Adrenal gland (tissue), 12 donors: Measurements from ENCODE around the gene SUPT4H1. TPM values are rescaled to one million over a fixed set of nuclear protein-coding genes. Genes with fewer than 3 reads are reported as not detected.

Experiments
- DNase-seq, 7 donors: peaks; one replicate each; pipeline ENCODE4 v3.0.0-alpha.2; 2019 to 2020
- H3K27ac ChIP-seq, 5 donors: fragments of 200-600 bp; sonication (generic) in 4 of 5; 1 replicate in 3 of 5; 2 replicates in 2 of 5; pipeline versions ENCODE4 v1.5.1 to v1.8.0; 2016 to 2020; ENCODE audit warnings: mild to moderate bottlenecking in 1 of 5
- H3K27me3 ChIP-seq: fragments of 200-600 bp; 2 replicates; pipeline ENCODE4 v1.8.0; 2021
- H3K36me3 ChIP-seq, 2 donors: fragments of 200-600 bp; replicated peaks in 1 of 2; 1 replicate in 1 of 2; 2 replicates in 1 of 2; pipeline versions ENCODE4 v1.5.1 to v1.8.0; 2018 to 2022
- H3K4me1 ChIP-seq, 2 donors: fragments of 200-600 bp; replicated peaks in 1 of 2; 1 replicate in 1 of 2; 2 replicates in 1 of 2; pipeline versions ENCODE4 v1.5.1 to v1.8.0; 2018 to 2021
- H3K4me3 ChIP-seq, 4 donors: fragments of 200-600 bp; sonication (generic) in 3 of 4; one replicate each; pipeline ENCODE4 v1.5.1; 2016 to 2018
- H3K9me3 ChIP-seq, 3 donors: fragments of 200-600 bp; sonication (generic) in 1 of 3; replicated peaks in 1 of 3; 1 replicate in 2 of 3; 2 replicates in 1 of 3; pipeline versions ENCODE4 v1.5.1 to v1.8.0; 2016 to 2021
- CTCF ChIP-seq, 6 experiments: fragments of 450-650 bp in 4 of 6; fragments of 200-600 bp in 2 of 6; sonication (generic) in 1 of 6; IDR thresholded peaks; 1 replicate in 5 of 6; 2 replicates in 1 of 6; pipeline versions ENCODE4 v1.5.1 to v1.8.0; 2016 to 2021; ENCODE audit warnings: antibody characterized with exemption in 6 of 6, mild to moderate bottlenecking in 2 of 6, moderate library complexity in 1 of 6
- POLR2A ChIP-seq, 2 donors: fragments of 450-650 bp; IDR thresholded peaks; one replicate each; pipeline ENCODE4 v1.6.1; 2017; ENCODE audit warnings: antibody characterized with exemption in 2 of 2, mild to moderate bottlenecking in 2 of 2, moderate library complexity in 1 of 2
- WGBS, 4 donors: extraction: QIAGEN DNeasy Blood & Tissue Kit in 2 of 4; methylation state at CpG; one replicate each; pipeline versions ENCODE4 v1.1.5 to v1.1.7; 2013 to 2017; 5-methylcytosine and 5-hydroxymethylcytosine counted together
- intact Hi-C, 2 donors: fragments of 100-400 bp; cut with DNase I; formaldehyde crosslinking; loops; one replicate each; pipeline versions ENCODE4 v1.14.1 to v1.15.0; 2022 to 2023
- polyA plus RNA-seq, 3 donors: library from polyadenylated mRNA; stranded (reverse); fragments of 200-250 nt in 2 of 3; fragments of 350-450 nt in 1 of 3; fragmentation: Illumina TruSeq in 1 of 3; extraction: RNeasy Lipid Tissue Mini Kit (QIAGEN cat#74804) in 1 of 3; gene quantifications; one replicate each; pipeline ENCODE4 v1.2.3, GENCODE V29; 2013 to 2014
- total RNA-seq, 9 donors: library from RNA; depleted of rRNA in 4 of 9; stranded (reverse); fragments of >200 nt in 4 of 9; fragments of 120-200 nt in 1 of 9; fragmentation: NEBNext Ultra II Directional in 1 of 9; extraction: Animal tissue kit (Norgen Biotek cat#: 25700) in 1 of 9; gene quantifications; one replicate each; pipeline versions ENCODE4 v1.1.0 to v1.2.4, GENCODE V29; 2013 to 2023
- donor health status: healthy with polysubstance abuse.
- donor health status: Bipolar disorder and iron deficiency.
- donor health status: DM: yes; HTN: yes; CAD: no.
- donor health status: DM: no; HTN: no; CAD: no.
- donor health status: DM: no; HTN: no; CAD: no.
- donor health status: DM: yes; HTN: yes; CAD: no.

Gene SUPT4H1
- total and polyA plus RNA-seq, 12 donors = 58.6 to 178 (median 90.3) TPM

GRCh38 chr17:58394534-58395223 lies 42.7 kb upstream of the SUPT4H1 start:
- Histone ChIP-seq H3K4me3 (no peak overlapping the region), H3K9me3 (no peaks in the 10 kb centered on the region), H3K27me3 (no peaks in the 10 kb centered on the region), H3K4me1 (peaks cover 11 to 34% of the 10 kb centered on the region in 2 donors), H3K36me3 (no peaks in the 10 kb centered on the region), H3K27ac (no peak overlapping the region)
- no peak for DNase-seq
- TF ChIP-seq POLR2A (IDR thresholded peaks at IDR 0.05) = no peak
- no peak for TF ChIP-seq CTCF (IDR thresholded peaks at IDR 0.05)
- 90 to 94% (median 93%) methylated on average over 3 of the region's 3 CpGs for WGBS, 4 donors
- intact Hi-C loops = no loop called here

- peak in 1 of 2 donors; percentile 41 for TF ChIP-seq POLR2A (IDR thresholded peaks at IDR 0.05)
- TF ChIP-seq CTCF (IDR thresholded peaks at IDR 0.05) = no peak
- WGBS, 4 donors = 24 to 30% (median 28%) methylated on average over 10 of the region's 10 CpGs
- peaks cover 9 to 25% of the 10 kb centered on the region in 2 donors for H3K4me1 ChIP-seq
- H3K27me3 ChIP-seq = no peaks in the 10 kb centered on the region
- H3K9me3 ChIP-seq = no peaks in the 10 kb centered on the region
- peak overlapping the region in 4 of 5 donors; percentile 26 to 72 (median 44) for H3K27ac ChIP-seq
- peak; percentile 67 to 95 (median 93) for DNase-seq
- H3K4me3 ChIP-seq = no peak overlapping the region
- no peaks in the 10 kb centered on the region for H3K36me3 ChIP-seq
- intact Hi-C loops = no loop called here
These were observed 39.4 kb upstream of the SUPT4H1 start for GRCh38 chr17:58391302-58391984.

GRCh38 chr17:58390884-58391283 lies 38.9 kb upstream of the SUPT4H1 start:
- no peak overlapping the region for H3K4me3 ChIP-seq
- WGBS, 4 donors = 81 to 88% (median 83%) methylated on average over 2 of the region's 2 CpGs
- DNase-seq = no peak
- H3K9me3 ChIP-seq = no peaks in the 10 kb centered on the region
- H3K4me1 ChIP-seq = peaks cover 9 to 24% of the 10 kb centered on the region in 2 donors
- H3K27me3 ChIP-seq = no peaks in the 10 kb centered on the region
- intact Hi-C loops = no loop called here
- TF ChIP-seq POLR2A (IDR thresholded peaks at IDR 0.05) = no peak
- TF ChIP-seq CTCF (IDR thresholded peaks at IDR 0.05) = no peak
- peak overlapping the region in 4 of 5 donors; percentile 14 to 72 (median 44) for H3K27ac ChIP-seq
- H3K36me3 ChIP-seq = no peaks in the 10 kb centered on the region

- no peaks in the 10 kb centered on the region for H3K27me3 ChIP-seq
- H3K4me1 ChIP-seq = peaks cover 13 to 33% of the 10 kb centered on the region in 2 donors
- H3K9me3 ChIP-seq = no peaks in the 10 kb centered on the region
- H3K4me3 ChIP-seq = no peak overlapping the region
- WGBS, 4 donors = 57 to 67% (median 61%) methylated on average over 3 of the region's 3 CpGs
- H3K36me3 ChIP-seq = no peaks in the 10 kb centered on the region
- no peak overlapping the region for H3K27ac ChIP-seq
- DNase-seq = no peak
- no peak for TF ChIP-seq CTCF (IDR thresholded peaks at IDR 0.05)
- no peak for TF ChIP-seq POLR2A (IDR thresholded peaks at IDR 0.05)
- intact Hi-C loops = no loop called here
These were observed 36.5 kb upstream of the SUPT4H1 start for GRCh38 chr17:58388302-58389190.
